Esophagus muscularis mucosa (tissue), 4 donors: ENCODE results near the gene MPI. TPM values are rescaled to one million over a fixed set of nuclear protein-coding genes. Genes with fewer than 3 reads are reported as not detected.
A peak's percentile ranks its signal among the peaks of the same experiment; 100 is the strongest.

Experiments
- DNase-seq: peaks from one replicate; pipeline ENCODE4 v3.0.0-alpha.2; 2017; ENCODE audit errors: extremely low spot score
- H3K27ac ChIP-seq, 4 donors: fragments of 200-600 bp; sonication (generic); replicated peaks in 1 of 4; 1 replicate in 3 of 4; 2 replicates in 1 of 4; pipeline ENCODE4 v1.5.1; 2016 to 2019; ENCODE audit warnings: mild to moderate bottlenecking in 1 of 4
- H3K27me3 ChIP-seq, 4 donors: fragments of 200-600 bp; sonication (generic); one replicate each; pipeline versions ENCODE4 v1.5.1 to v1.6.0; 2016 to 2019
- H3K36me3 ChIP-seq, 4 donors: fragments of 200-600 bp; sonication (generic); one replicate each; pipeline ENCODE4 v1.5.1; 2016 to 2019
- H3K4me1 ChIP-seq, 4 donors: fragments of 200-600 bp; sonication (generic); one replicate each; pipeline ENCODE4 v1.5.1; 2016 to 2019
- H3K4me3 ChIP-seq, 4 donors: fragments of 200-600 bp; sonication (generic); 1 replicate in 2 of 4; 2 replicates in 2 of 4; pipeline ENCODE4 v1.5.1; 2016 to 2019; ENCODE audit warnings: mild to moderate bottlenecking in 4 of 4, moderate library complexity in 1 of 4
- H3K9me3 ChIP-seq, 4 donors: fragments of 200-600 bp; sonication (generic); 1 replicate in 3 of 4; 2 replicates in 1 of 4; pipeline ENCODE4 v1.5.1; 2016 to 2019
- EP300 ChIP-seq: sonication (generic); formaldehyde crosslinking; IDR thresholded peaks from one replicate; pipeline ENCODE4 v1.6.1; 2017; ENCODE audit warnings: antibody characterized with exemption
- POLR2A ChIP-seq: fragments of 450-650 bp; IDR thresholded peaks from one replicate; pipeline ENCODE4 v1.6.1; 2017; ENCODE audit warnings: antibody characterized with exemption, moderate library complexity, mild to moderate bottlenecking, low read depth
- POLR2AphosphoS5 ChIP-seq, 2 donors: sonication (generic); formaldehyde crosslinking; IDR thresholded peaks; one replicate each; pipeline ENCODE4 v1.6.1; 2017; ENCODE audit warnings: antibody characterized with exemption in 2 of 2
- WGBS: methylation state at CpG from one replicate; pipeline ENCODE4 v1.1.5; 2018; 5-methylcytosine and 5-hydroxymethylcytosine counted together
- intact Hi-C: fragments of 100-400 bp; cut with DNase I; formaldehyde crosslinking; loops from one replicate; pipeline ENCODE4 v1.15.1; 2023
- total RNA-seq, 4 donors: library from RNA; depleted of rRNA; stranded (reverse); fragments of >200 nt; gene quantifications; one replicate each; pipeline versions ENCODE4 v1.1.0 to v1.2.1, GENCODE V29; 2016
- TF ChIP-seq, protein P1 (sequence below), 3 experiments: fragments of 200-600 bp in 2 of 3; fragments of 450-650 bp in 1 of 3; sonication (generic) in 2 of 3; IDR thresholded peaks; one replicate each; pipeline ENCODE4 v1.5.1; 2017 to 2019; ENCODE audit warnings: antibody characterized with exemption in 3 of 3, mild to moderate bottlenecking in 2 of 3, moderate library complexity in 1 of 3

The MPI gene
- total RNA-seq, 4 donors from 2014 or later, result 37.4 to 50.7 (median 44.0) TPM

- Histone ChIP-seq H3K27me3 (no peaks in the 10 kb centered on the region), H3K9me3 (peaks cover 0 to 4% (median 0%) of the 10 kb centered on the region in 4 donors), H3K4me1 (peaks cover 11 to 14% (median 13%) of the 10 kb centered on the region in 4 donors), H3K36me3 (peaks cover 0 to 90% (median 55%) of the 10 kb centered on the region in 4 donors), H3K27ac (no peak overlapping the region), H3K4me3 (no peak overlapping the region)
- no peak for DNase-seq
- intact Hi-C loops, result no loop called here
- TF ChIP-seq EP300, result no peak
- no peak for TF ChIP-seq POLR2A
- TF ChIP-seq POLR2AphosphoS5 (IDR thresholded peaks at IDR 0.05), result no peak
- TF ChIP-seq, protein P1, sequence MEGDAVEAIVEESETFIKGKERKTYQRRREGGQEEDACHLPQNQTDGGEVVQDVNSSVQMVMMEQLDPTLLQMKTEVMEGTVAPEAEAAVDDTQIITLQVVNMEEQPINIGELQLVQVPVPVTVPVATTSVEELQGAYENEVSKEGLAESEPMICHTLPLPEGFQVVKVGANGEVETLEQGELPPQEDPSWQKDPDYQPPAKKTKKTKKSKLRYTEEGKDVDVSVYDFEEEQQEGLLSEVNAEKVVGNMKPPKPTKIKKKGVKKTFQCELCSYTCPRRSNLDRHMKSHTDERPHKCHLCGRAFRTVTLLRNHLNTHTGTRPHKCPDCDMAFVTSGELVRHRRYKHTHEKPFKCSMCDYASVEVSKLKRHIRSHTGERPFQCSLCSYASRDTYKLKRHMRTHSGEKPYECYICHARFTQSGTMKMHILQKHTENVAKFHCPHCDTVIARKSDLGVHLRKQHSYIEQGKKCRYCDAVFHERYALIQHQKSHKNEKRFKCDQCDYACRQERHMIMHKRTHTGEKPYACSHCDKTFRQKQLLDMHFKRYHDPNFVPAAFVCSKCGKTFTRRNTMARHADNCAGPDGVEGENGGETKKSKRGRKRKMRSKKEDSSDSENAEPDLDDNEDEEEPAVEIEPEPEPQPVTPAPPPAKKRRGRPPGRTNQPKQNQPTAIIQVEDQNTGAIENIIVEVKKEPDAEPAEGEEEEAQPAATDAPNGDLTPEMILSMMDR (IDR thresholded peaks at IDR 0.05), result no peak
- 76% methylated on average over 5 of the region's 6 CpGs for WGBS
Measured at GRCh38 chr15:74897300-74897701, 7.5 kb downstream of the MPI start.

DNA sequence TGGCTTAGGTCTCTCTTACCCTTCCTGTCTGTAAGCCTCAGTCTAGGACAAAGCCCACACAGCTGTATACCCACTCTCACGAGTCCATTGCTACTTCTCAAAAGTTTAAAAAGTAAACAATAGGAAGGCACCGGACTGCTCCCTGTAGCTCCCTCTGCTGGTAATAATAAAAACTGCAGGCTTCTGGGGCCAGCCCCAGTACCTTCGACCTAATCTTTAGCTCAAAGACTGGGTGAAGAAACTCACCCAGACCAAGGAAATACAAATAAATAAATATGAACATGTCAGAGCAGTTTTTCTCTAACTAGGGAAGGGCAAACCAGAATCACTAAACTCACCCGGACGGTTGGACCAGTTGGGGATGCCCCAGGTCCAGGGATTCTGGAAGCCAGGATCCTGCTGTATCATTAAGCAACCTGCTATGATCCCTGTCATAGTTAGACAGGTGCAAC lies 11.8 kb downstream of the MPI start:
- no peak for TF ChIP-seq POLR2AphosphoS5 (IDR thresholded peaks at IDR 0.05)
- TF ChIP-seq, protein P1 (IDR thresholded peaks at IDR 0.05), result peak; percentile 90 to 97 (median 94)
- H3K4me3 ChIP-seq, result no peak overlapping the region
- intact Hi-C loops, result loop anchor here (1.0 to 5.0 kb wide), 3 partner anchors 36 to 58 kb away; partner anchors contain the start of genes COX5A and ULK3
- 16% methylated on average over 5 of the region's 5 CpGs for WGBS
- peaks cover 12 to 83% (median 62%) of the 10 kb centered on the region in 4 donors for H3K36me3 ChIP-seq
- H3K27ac ChIP-seq, result peak overlapping the region in 3 of 4 donors; percentile 13 to 48 (median 42)
- no peaks in the 10 kb centered on the region for H3K27me3 ChIP-seq
- no peak for DNase-seq
- peaks cover 0 to 4% (median 0%) of the 10 kb centered on the region in 4 donors for H3K9me3 ChIP-seq
- H3K4me1 ChIP-seq, result peaks cover 26 to 40% (median 33%) of the 10 kb centered on the region in 4 donors

DNA sequence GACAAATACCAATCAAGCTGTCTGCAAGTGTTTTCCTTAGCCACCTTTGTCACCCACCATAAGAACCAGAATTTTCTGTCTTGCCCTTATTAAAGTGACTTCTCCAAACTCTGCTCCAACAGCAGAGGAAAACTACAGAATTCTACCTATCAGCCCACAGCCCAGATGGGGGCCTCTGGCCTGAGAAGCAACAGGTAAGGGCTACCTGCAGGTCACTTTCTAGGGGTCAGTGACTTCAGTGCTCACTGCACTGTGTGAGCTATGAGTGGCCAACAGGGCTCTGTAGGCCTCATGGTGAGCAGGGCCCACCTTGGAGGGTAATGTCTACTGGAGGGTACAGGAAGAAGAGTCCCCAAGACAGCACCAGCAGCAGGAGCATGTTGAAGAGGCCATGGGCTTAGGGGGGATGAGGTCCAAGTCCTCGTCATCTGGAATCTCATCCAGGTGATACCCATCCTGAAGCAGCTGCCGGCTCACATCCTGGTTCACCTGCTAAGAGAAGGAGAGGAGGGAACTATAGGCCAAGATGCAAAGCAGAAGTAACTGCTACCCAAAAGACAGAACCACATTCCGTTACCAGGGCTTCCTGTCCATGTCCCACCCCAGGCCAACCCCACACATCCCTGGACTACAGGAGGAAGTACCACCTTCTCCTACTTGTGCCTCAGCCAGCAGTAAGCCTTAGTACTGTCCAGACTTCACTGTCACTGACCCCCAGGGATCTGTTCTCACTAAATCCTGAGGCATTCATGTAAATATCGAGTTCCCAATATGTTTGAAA lies 12.6 kb downstream of the MPI start:
- peaks cover 12 to 75% (median 61%) of the 10 kb centered on the region in 4 donors for H3K36me3 ChIP-seq

GRCh38 chr15:74903676-74904075 lies 13.8 kb downstream of the MPI start:
- H3K27ac ChIP-seq, result no peak overlapping the region
- TF ChIP-seq POLR2AphosphoS5 (IDR thresholded peaks at IDR 0.05) (no peak), POLR2A (no peak), EP300 (no peak)
- TF ChIP-seq, protein P1 (IDR thresholded peaks at IDR 0.05), result no peak
- H3K36me3 ChIP-seq, result peaks cover 12 to 63% (median 57%) of the 10 kb centered on the region in 4 donors
- no peaks in the 10 kb centered on the region for H3K27me3 ChIP-seq
- DNase-seq, result no peak
- WGBS, result 92% methylated on average over 1 of the region's 1 CpG
- peaks cover 25 to 47% (median 41%) of the 10 kb centered on the region in 4 donors for H3K4me1 ChIP-seq
- peaks cover 0 to 4% (median 0%) of the 10 kb centered on the region in 4 donors for H3K9me3 ChIP-seq
- H3K4me3 ChIP-seq, result no peak overlapping the region
- intact Hi-C loops, result loop anchor here (5.0 kb wide), 2 partner anchors 34 to 41 kb away; partner anchors contain the start of gene COX5A

More for the DNA sequence above, 12.6 kb downstream of the MPI start:
- DNase-seq, result no peak
- 96% methylated on average over 4 of the region's 4 CpGs for WGBS
- H3K27me3 ChIP-seq, result no peaks in the 10 kb centered on the region
- peaks cover 0 to 4% (median 0%) of the 10 kb centered on the region in 4 donors for H3K9me3 ChIP-seq
- H3K27ac ChIP-seq, result no peak overlapping the region
- H3K4me3 ChIP-seq, result no peak overlapping the region
- intact Hi-C loops, result loop anchor here (5.0 kb wide), 2 partner anchors 35 to 40 kb away; partner anchors contain the start of gene COX5A
- TF ChIP-seq EP300 (no peak), POLR2AphosphoS5 (IDR thresholded peaks at IDR 0.05) (no peak), POLR2A (no peak)
- TF ChIP-seq, protein P1 (IDR thresholded peaks at IDR 0.05), result no peak
- peaks cover 24 to 44% (median 37%) of the 10 kb centered on the region in 4 donors for H3K4me1 ChIP-seq
